NCI-H446 treated with DMSO at 0.1 percent for 48 hours (cell line): Measurements from ENCODE around the gene INPP5D.
"Not testable (repeated sequence)": the region's sequence is repeated elsewhere in the genome, so short reads cannot be mapped to it uniquely, and the experiment has no call there.

Source experiments
- DNase-seq: peaks from one replicate; lab custom pipeline; 2025; lab: John Stamatoyannopoulos, UW

Gene INPP5D

DNA sequence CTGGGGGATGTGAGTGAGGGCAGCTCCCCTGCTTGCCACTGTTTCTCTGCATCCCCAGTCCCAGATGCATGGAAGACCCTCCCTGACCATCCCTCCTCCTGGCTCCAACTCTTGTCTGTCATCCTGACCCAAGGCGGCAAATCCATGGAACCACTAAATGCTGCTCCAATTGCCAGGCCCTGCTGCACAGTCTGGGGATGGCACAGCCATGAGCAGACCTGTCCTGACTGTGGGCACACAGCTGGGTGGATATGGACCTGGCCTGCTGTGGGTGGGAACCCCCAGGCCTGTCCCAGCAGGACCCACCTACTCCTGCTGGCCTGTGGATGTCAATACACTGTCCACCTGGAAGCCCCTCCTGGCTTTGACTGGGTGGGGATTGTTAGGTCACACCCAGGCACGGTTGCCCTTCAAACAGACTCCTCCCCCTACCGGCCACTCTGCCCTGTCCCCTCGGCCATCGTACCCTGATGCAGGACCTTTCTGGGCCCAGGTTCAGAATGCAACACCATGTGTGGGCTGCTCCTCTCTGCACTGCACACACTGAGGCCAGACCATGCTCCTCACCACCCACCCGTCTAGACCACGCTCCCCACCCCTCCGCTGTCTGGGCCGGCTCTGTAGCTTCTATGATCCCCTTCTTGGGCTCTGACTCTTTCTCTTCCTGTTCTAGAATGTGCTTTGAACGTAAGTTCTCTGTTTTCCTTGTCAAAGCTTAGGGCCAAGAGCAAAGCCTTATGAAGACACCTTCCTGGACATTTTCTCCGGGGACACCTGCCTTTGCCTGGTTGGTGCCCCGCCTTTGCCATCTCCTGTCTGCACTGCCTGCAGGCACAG lies 57.9 kb downstream of the INPP5D start:
- DNase-seq, result no peak

GRCh38 chr2:233118648-233119000 lies 58.5 kb downstream of the INPP5D start:
- DNase-seq, result no peak

GRCh38 chr2:233119123-233119522 lies 59.0 kb downstream of the INPP5D start:
- DNase-seq, result no peak

DNA sequence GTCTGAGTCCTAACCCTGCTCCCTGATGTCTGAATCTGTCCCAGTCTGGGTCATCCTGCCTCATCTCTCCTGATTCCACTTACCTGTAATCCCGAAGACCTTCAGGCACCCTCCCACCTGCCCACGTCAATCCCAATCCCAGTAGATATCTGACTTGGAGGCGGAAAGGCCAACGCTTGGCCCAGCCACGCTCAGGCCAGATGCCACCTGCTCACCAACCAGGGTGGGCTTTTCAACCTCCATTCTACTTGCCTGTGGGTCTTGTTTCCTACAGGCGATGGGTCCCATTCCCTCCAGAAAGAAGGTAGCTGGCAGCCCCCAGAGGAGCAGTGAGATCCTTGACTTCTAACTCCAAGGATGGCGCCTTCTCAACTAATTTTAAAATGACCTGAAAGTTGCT lies 59.7 kb downstream of the INPP5D start:
- no peak for DNase-seq

GRCh38 chr2:233120459-233120858 lies 60.3 kb downstream of the INPP5D start:
- no peak for DNase-seq

- DNase-seq, result no peak
These were observed 61.7 kb downstream of the INPP5D start for GRCh38 chr2:233121856-233122255.

DNA sequence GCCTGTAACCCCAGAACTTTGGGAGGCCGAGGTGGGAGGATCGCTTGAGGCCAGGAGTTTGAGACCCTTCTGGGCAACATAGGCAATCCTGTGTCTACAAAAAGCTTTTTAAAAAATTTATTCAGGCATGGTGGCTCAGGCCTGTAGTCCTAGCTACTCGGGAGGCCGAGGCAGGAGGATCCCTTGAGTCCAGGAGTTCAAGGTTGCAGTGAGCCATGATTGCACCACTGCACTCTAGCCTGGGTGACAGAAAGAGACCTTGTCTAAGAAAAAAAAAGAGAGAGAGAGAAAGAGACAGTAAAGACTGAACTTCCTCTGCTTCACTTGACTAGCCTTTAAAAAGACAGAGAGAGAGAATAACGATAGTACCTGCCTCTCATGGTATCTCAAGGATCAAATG lies 62.4 kb downstream of the INPP5D start:
- no peak for DNase-seq

GRCh38 chr2:233123576-233123975 lies 63.4 kb downstream of the INPP5D start:
- DNase-seq, result not testable (repeated sequence)

DNA sequence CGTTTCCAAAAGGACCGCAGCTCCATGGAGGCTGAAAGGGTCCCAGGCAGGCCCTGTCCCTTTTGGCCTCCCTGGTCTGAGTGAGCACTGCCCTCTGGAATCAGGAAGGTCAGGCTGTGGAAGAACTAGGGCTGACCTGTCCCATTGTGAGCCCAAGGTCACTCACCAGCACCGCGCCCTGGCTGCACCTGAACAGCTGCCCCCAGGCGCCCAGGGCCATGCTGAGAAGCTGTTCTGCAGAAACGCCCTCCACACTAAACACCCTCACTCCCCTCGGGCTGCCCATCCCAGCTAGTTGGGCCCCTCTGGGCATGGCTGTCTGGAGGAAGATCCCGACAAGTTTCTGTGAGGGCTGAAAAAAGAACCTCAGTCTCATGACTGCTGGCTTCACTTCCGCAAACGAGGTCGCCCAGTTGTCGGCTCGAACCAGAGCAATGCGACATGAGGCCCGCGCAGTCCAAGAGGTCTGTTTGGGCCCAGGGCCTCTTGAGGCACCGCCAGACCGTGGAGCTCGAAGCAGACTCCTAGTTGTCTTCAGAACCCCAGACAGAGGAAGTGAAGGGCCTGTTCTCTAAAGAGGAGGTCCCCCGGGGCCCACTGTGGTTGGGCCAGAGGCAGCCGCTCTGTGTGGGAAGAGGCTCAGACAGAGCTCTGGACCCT lies 64.4 kb downstream of the INPP5D start:
- no peak for DNase-seq

GRCh38 chr2:233125455-233126065 lies 65.4 kb downstream of the INPP5D start:
- DNase-seq, result no peak

DNA sequence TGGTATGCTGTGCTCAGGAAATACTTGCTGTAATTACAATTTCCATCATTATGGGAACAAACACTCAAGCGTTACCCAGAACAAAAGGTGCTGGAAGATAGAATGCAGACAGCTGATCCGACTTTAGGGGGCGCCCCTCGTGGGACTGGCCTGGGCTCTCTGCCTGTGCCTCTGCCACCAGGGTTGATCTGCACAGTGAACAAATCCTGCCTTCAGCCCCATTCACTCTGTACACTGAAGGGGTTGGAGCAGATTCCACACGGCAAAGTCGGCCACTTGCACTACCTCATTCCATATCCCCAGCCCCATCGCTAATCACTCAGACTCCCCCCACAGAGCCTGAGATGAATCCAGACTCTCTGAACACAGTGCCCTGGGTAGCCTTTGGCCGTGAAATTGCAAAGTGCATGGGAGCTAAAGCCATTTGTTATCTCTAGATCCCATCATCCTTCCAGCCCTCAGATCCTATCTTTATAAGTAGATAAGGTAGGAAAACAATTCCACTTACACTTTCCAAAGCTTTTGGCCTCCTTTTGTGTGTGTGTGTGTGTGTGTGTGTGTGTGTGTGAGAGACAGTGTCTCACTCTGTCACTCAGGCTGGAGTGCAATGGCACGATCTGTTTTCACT lies 69.3 kb downstream of the INPP5D start:
- no peak for DNase-seq

DNA sequence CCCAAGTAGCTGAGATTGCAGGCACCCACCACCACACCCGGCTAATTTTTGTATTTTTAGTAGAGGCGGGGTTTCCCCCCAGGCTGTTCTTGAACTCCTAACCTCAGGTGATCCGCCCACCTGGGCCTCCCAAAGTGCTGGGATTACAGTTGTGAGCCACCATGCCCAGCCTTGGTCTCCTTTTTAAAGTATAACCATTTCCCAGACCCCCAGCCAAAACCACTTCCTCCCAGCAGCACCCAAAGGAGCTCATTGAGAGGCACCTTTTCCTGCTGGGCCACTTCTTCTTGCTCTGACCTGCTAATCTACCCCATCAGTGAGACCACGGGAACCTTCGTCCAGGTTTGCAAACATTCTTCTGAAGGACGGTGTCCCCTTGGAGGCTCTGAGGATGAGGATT lies 69.9 kb downstream of the INPP5D start:
- DNase-seq, result no peak

DNA sequence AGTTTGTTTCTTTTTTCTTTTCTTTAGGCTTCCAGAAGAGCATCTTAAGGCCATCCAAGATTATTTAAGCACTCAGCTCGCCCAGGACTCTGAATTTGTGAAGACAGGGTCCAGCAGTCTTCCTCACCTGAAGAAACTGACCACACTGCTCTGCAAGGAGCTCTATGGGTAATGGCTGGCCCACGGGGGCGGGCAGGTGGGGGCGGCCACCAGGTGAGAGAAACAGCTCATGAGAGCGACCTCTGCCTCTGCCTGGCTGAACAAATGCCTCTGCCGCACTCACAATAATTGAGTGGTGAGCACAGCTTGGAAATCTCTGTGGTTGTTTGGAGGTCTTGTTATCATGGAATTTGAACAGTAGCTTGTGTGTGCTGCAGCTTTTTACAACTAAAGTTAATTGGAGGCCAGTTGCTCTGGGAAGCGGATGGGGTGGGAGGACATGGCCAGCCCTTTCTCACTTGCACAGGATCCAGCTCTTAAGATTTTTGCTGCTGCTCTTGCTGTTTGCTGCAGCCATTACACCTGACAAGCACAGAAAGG lies 70.4 kb downstream of the INPP5D start:
- no peak for DNase-seq

- no peak for DNase-seq
These were observed 72.0 kb downstream of the INPP5D start for GRCh38 chr2:233131936-233132720.

DNA sequence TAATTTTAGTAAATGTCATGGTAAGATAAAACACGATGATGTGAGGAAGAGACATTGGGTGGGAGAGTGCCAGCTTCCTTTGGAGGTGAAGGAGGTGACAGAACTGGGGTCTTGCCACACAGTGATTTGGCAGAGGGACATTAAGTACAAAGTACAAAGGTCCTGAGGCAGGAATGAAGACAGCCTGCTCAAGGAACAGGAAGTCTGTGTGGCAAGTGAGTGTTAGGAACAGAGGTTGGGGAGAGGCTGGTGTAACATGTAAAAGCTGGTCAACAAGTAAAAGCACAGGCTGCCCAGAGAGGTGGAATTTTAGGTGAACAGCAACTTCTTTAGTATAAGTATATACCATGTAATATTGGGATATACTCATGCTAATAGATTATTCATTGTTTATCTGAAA lies 73.1 kb downstream of the INPP5D start:
- no peak for DNase-seq

DNA sequence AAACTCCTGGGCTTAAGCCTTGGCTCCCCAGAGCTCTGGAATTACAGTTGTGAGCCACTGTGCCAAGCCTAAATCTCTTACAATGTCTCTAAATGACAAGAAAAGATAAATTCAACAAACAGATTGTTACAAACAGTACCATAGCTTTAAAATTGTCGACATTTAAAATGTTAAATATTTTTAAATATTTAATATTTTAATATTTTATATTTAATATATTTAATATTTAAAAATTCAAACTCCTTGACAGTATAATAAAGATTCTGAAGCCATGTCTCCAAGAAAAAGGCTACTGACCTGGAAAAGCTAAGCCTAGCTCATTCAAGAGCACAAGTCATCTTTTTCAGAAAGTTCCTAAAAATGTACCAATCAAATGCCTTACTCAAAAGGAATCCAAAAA lies 75.3 kb downstream of the INPP5D start:
- DNase-seq, result no peak

- DNase-seq, result no peak
These were observed 76.9 kb downstream of the INPP5D start for GRCh38 chr2:233137040-233137439.

GRCh38 chr2:233140077-233140585 lies 80.0 kb downstream of the INPP5D start:
- no peak for DNase-seq

DNA sequence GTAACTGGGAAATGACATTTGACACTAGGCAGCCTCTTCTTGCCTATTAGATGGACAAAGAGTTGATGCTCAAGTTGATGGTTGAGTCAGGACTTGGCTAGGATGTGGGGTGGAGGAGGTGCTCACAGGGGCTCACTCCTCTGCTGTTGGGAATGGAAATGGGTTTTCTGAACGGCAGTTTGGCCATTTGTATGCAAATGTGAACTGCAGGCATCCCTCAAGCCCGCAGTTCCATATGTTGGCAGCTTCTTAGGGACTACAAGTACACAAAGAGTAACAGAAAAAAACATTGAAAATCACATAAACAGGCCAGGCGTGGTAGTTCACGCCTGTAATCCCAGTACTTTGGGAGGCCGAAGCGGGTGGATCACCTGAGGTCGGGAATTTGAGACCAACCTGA lies 80.8 kb downstream of the INPP5D start:
- no peak for DNase-seq

DNA sequence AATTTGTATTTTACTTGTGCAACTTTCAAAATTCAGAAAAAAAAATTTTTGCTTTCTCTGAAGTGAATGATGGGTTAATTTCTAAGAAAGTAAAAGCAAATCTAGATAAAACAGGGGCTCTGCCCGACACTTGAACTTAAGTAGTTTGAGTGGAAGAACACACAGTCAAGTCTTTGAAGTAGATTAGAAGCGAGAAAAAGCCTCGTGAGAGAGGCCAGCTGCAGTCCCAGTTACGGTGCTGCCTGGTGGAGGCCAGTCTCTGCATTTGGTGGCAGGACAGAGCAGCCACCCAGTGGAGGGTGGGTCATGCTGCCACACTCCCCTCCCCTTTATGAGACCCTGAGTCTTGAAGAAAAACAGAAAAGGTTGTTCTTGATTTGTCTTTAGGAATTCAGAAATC lies 81.8 kb downstream of the INPP5D start:
- DNase-seq, result no peak

DNA sequence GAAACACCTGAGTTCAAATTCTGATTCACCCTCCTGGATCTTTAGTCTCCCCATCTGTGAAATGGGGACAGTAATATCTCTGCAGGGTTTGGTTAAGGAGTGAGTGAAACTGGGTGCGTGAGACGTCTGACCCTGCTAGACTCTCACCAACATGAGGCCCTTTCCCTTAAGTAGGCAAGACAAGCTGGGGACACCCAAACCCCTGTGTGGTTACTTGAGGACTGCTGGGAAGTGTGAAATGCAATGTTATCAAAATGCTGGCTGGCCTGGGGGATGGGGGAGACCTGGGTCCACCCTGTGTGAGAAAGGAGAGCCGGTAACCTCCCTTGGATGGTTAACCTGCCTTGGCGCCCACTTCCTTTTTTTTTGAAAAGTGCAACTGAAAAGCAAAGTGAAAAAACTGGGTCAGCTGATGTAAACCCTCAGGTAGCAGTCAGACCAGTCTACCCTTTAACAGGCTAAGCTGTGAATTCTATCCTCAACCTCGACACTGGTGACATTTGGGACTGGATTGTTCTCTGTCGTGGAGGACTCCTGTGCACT lies 82.3 kb downstream of the INPP5D start:
- DNase-seq, result no peak
